Upper lobe of left lung (tissue), 4 donors: ENCODE results near the gene CNNM4.
"Not testable (repeated sequence)": the region's sequence is repeated elsewhere in the genome, so short reads cannot be mapped to it uniquely, and the experiment has no call there.

ENCODE experiments used
- POLR2A ChIP-seq, 4 donors: fragments of 450-650 bp; IDR thresholded peaks; one replicate each; pipeline ENCODE4 v1.5.1; 2016 to 2017; ENCODE audit warnings: antibody characterized with exemption in 4 of 4, mild to moderate bottlenecking in 2 of 4
- POLR2AphosphoS5 ChIP-seq, 2 donors: sonication (generic); formaldehyde crosslinking; IDR thresholded peaks; one replicate each; pipeline ENCODE4 v1.5.1; 2017; ENCODE audit warnings: antibody characterized with exemption in 2 of 2

- TF ChIP-seq POLR2A, POLR2AphosphoS5 (IDR thresholded peaks at IDR 0.05): not testable (repeated sequence)
Observed at GRCh38 chr2:96796497-96796896, 35.8 kb downstream of the CNNM4 start.
